Measurements from ENCODE around the gene NDUFC2.

Gene NDUFC2

DNA sequence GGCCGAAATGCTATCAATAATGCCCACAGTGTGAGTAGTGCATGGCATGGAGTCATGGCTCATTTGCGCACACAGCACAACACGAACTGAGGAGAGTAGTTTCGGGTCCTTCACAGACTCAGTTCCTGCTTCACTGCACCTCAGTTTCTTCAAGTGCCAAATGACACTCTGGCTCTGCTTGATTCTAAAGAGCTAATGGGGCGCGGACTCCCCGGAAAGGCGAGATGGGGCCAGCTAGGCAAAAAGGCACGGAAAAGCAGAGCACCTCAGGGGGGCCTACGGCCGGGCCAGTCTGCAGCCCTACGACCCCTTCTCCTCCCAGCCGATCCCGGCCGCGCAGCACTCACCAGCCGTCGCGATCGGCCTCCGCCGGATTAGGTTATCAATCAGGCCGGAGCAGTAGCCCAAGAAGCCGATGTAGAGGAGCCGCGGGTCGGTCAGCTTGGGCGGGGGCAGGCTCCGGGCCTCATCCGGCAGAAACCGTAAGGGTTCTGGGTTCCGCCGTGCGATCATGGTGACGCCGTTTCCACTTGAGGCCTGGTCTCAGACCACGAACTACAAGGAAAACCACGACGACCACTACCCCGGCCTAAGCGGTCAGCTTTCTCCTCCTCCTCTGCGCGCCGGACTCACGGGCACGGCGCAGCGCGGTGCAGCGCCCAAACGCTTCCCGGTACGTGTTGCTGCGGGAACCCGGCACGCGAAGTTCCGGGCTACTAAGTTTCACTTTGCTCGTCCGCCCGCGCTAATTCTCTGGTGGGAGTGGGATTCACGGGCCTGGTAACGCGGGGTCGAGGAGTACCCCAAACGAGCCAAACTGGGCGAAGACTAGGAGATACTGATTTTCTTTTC lies at the start of gene NDUFC2:
NDUFC2 (minus strand) TSS at position 631 of the 852 bp plus-strand sequence; CDS start at position 513, 118 bp downstream.
- H3K79me2 ChIP-seq (ENCODE audit: insufficient read depth, low read depth) = peaks cover 51% of the 10 kb centered on the region
- H3K9ac ChIP-seq = peak within 1 kb of the TSS; percentile 80
- peaks cover 8% of the 10 kb centered on the region; the same call in 1 of the 2 replicates for H4K20me1 ChIP-seq (ENCODE audit: insufficient read depth)
- peak within 1 kb of the TSS; percentile 96 for H3K4me2 ChIP-seq
- H3K4me3 ChIP-seq (IDR thresholded peaks at IDR 0.05; ENCODE audit: insufficient read depth, low read depth, low read length) = no peak within 1 kb of the TSS
- TF ChIP-seq, protein P1, sequence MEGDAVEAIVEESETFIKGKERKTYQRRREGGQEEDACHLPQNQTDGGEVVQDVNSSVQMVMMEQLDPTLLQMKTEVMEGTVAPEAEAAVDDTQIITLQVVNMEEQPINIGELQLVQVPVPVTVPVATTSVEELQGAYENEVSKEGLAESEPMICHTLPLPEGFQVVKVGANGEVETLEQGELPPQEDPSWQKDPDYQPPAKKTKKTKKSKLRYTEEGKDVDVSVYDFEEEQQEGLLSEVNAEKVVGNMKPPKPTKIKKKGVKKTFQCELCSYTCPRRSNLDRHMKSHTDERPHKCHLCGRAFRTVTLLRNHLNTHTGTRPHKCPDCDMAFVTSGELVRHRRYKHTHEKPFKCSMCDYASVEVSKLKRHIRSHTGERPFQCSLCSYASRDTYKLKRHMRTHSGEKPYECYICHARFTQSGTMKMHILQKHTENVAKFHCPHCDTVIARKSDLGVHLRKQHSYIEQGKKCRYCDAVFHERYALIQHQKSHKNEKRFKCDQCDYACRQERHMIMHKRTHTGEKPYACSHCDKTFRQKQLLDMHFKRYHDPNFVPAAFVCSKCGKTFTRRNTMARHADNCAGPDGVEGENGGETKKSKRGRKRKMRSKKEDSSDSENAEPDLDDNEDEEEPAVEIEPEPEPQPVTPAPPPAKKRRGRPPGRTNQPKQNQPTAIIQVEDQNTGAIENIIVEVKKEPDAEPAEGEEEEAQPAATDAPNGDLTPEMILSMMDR (conservative IDR thresholded peaks at IDR 0.05; ENCODE audit: low read depth, low read length) = no peak
- no peaks in the 10 kb centered on the region for H3K27me3 ChIP-seq (ENCODE audit: insufficient read depth, low read depth)
- peak within 1 kb of the TSS; percentile 98 for H2AFZ ChIP-seq (ENCODE audit: low read depth)
- peak within 1 kb of the TSS; percentile 55 for H3K27ac ChIP-seq
- peaks cover 24% of the 10 kb centered on the region for H3K4me1 ChIP-seq (ENCODE audit: low read depth, poor library complexity, severe bottlenecking)
- H3K36me3 ChIP-seq (ENCODE audit: insufficient read depth) = no peaks in the 10 kb centered on the region

DNA sequence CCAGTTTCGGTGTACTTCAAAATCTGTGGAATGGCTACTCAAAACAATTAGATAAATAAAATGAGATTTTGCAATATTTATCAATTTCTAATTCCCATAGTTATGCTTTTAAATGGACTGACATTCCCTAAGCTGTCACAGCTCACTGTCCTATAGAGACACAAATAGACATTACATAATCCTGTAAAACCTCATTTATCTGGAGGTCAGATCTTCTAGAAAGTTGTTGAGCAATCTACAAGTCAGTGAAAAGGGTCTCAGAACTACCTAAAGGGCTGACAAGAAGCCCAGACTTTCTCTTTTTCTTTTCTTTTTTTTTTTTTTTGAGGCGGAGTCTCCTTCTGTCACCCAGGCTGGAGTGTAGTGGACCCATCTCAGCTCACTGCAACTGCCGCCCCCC lies 47.7 kb upstream of the NDUFC2 start:
- Histone ChIP-seq H3K4me3 (IDR thresholded peaks at IDR 0.05; ENCODE audit: insufficient read depth, low read depth, low read length) (no peak overlapping the region), H3K4me2 (no peak overlapping the region), H4K20me1 (ENCODE audit: insufficient read depth) (no peaks in the 10 kb centered on the region), H3K27me3 (ENCODE audit: insufficient read depth, low read depth) (no peaks in the 10 kb centered on the region), H3K4me1 (ENCODE audit: low read depth, poor library complexity, severe bottlenecking) (no peaks in the 10 kb centered on the region), H3K79me2 (ENCODE audit: insufficient read depth, low read depth) (no peaks in the 10 kb centered on the region), H2AFZ (ENCODE audit: low read depth) (no peak overlapping the region), H3K36me3 (ENCODE audit: insufficient read depth) (peaks cover 6% of the 10 kb centered on the region; the same call in 1 of the 2 replicates), H3K27ac (no peak overlapping the region), H3K9ac (no peak overlapping the region)
- TF ChIP-seq, protein P1 (conservative IDR thresholded peaks at IDR 0.05; ENCODE audit: low read depth, low read length) = no peak

DNA sequence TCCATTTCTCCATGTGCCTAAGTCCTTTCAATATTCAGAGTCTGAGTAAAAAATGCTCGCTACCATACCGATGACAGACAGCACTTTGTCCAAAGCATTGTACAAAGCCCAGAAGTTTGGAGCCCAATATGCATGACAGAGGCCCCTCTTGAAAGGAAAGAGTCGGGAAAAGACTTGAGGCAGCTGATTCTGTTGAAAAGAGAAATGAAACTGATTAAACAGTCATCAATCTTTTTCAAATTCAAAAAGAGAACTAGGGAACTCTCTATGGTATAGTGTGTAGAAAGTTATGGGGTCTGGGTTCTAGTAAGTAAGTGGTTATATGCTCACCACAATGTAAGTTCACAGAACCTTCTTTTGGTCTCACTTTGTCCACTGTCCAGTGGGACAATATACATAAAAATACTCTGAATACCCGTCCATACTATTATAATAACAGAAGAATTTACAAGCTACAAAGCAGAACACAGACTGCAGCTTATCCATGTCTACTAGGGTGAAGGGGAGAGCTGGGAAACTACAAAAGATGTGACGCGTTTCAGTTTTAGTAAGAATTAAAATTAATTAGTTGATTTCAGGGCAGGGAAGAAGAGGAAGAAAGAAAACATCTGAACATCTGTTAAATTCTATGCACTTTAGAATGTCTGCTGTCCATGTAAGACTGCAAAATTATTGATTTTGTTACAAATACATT lies 33.1 kb upstream of the NDUFC2 start:
- Histone ChIP-seq H3K4me3 (IDR thresholded peaks at IDR 0.05; ENCODE audit: insufficient read depth, low read depth, low read length) (no peak overlapping the region), H3K9ac (no peak overlapping the region), H4K20me1 (ENCODE audit: insufficient read depth) (no peaks in the 10 kb centered on the region), H3K4me2 (no peak overlapping the region), H3K27ac (no peak overlapping the region), H3K27me3 (ENCODE audit: insufficient read depth, low read depth) (no peaks in the 10 kb centered on the region), H3K79me2 (ENCODE audit: insufficient read depth, low read depth) (no peaks in the 10 kb centered on the region), H3K4me1 (ENCODE audit: low read depth, poor library complexity, severe bottlenecking) (no peaks in the 10 kb centered on the region), H2AFZ (ENCODE audit: low read depth) (no peak overlapping the region), H3K36me3 (ENCODE audit: insufficient read depth) (no peaks in the 10 kb centered on the region)
- TF ChIP-seq, protein P1 (conservative IDR thresholded peaks at IDR 0.05; ENCODE audit: low read depth, low read length) = no peak

DNA sequence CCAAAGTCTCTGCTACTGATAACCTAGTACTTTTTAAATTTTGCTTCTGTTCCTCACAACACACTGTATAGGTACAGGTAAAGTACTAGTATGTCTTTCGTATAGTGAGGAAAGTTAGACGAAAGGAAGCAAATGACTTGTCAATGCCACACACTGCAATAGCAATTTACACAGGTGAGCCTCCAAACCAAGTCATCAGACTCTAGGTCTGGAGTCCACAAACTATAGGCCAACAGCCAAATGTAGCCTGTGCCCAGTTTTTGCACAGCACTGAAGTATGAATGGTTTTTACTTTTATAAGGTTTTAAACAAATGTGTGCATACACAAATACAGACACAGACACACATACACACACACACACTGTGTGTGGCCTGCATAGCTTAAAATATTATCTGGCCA lies 31.6 kb upstream of the NDUFC2 start:
- Histone ChIP-seq H3K4me3 (IDR thresholded peaks at IDR 0.05; ENCODE audit: insufficient read depth, low read depth, low read length) (no peak overlapping the region), H4K20me1 (ENCODE audit: insufficient read depth) (no peaks in the 10 kb centered on the region), H2AFZ (ENCODE audit: low read depth) (no peak overlapping the region), H3K4me1 (ENCODE audit: low read depth, poor library complexity, severe bottlenecking) (no peaks in the 10 kb centered on the region), H3K36me3 (ENCODE audit: insufficient read depth) (no peaks in the 10 kb centered on the region), H3K79me2 (ENCODE audit: insufficient read depth, low read depth) (no peaks in the 10 kb centered on the region), H3K4me2 (no peak overlapping the region), H3K27ac (no peak overlapping the region), H3K9ac (no peak overlapping the region), H3K27me3 (ENCODE audit: insufficient read depth, low read depth) (no peaks in the 10 kb centered on the region)
- TF ChIP-seq, protein P1 (conservative IDR thresholded peaks at IDR 0.05; ENCODE audit: low read depth, low read length) = no peak
